ENCODE measurements around the gene FBXL7. TPM values are rescaled to one million over a fixed set of nuclear protein-coding genes. Genes with fewer than 3 reads are reported as not detected.

FBXL7 gene
- total RNA-seq, 6 experiments from 2014 or later = 0.81 to 1.9 (median 1.3) TPM

GRCh38 chr5:15669826-15670225 is 169.8 kb downstream of the FBXL7 start:
- ATAC-seq = no peak
- Histone ChIP-seq H3K9me3 (no peaks in the 10 kb centered on the region), H3K4me3 (no peak overlapping the region), H3K4me1 (no peaks in the 10 kb centered on the region), H3K27ac (no peak overlapping the region), H3K36me3 (no peaks in the 10 kb centered on the region), H3K27me3 (no peaks in the 10 kb centered on the region)
- intact Hi-C loops (cut with DNase I) = no loop called here
- no peak for TF ChIP-seq POLR2A (IDR thresholded peaks at IDR 0.05)
- no peak for DNase-seq
- 57% methylated on average over 2 of the region's 2 CpGs for WGBS (ENCODE audit: insufficient coverage, low coverage, low lambda C conversion rate, missing lambda C conversion rate)

GRCh38 chr5:15674716-15675115 is 174.7 kb downstream of the FBXL7 start:
- Histone ChIP-seq H3K4me3 (no peak overlapping the region), H3K4me1 (no peaks in the 10 kb centered on the region), H3K36me3 (no peaks in the 10 kb centered on the region), H3K9me3 (no peaks in the 10 kb centered on the region), H3K27ac (no peak overlapping the region), H3K27me3 (no peaks in the 10 kb centered on the region)
- ATAC-seq (no peak), DNase-seq (no peak)
- TF ChIP-seq POLR2A (IDR thresholded peaks at IDR 0.05) (no peak), CTCF (IDR thresholded peaks at IDR 0.05) (no peak)
- 50% methylated on average over 2 of the region's 2 CpGs for WGBS (ENCODE audit: insufficient coverage, low coverage, low lambda C conversion rate, missing lambda C conversion rate)
- intact Hi-C loops (cut with DNase I) = no loop called here

GRCh38 chr5:15676591-15676990 is 176.6 kb downstream of the FBXL7 start:
- H3K4me1 ChIP-seq = no peaks in the 10 kb centered on the region
- ATAC-seq = no peak
- TF ChIP-seq CTCF (IDR thresholded peaks at IDR 0.05) (no peak), POLR2A (IDR thresholded peaks at IDR 0.05) (no peak)
- DNase-seq = no peak
- no peaks in the 10 kb centered on the region for H3K9me3 ChIP-seq
- H3K4me3 ChIP-seq = no peak overlapping the region
- 17% methylated on average over 1 of the region's 1 CpG for WGBS (ENCODE audit: insufficient coverage, low coverage, low lambda C conversion rate, missing lambda C conversion rate)
- no peaks in the 10 kb centered on the region for H3K27me3 ChIP-seq
- no peaks in the 10 kb centered on the region for H3K36me3 ChIP-seq
- intact Hi-C loops (cut with DNase I) = no loop called here
- H3K27ac ChIP-seq = no peak overlapping the region

GRCh38 chr5:15679161-15679560 is 179.2 kb downstream of the FBXL7 start:
- no peak overlapping the region for H3K4me3 ChIP-seq
- no peaks in the 10 kb centered on the region for H3K4me1 ChIP-seq
- ATAC-seq (no peak), DNase-seq (no peak)
- H3K27ac ChIP-seq = no peak overlapping the region
- no peaks in the 10 kb centered on the region for H3K36me3 ChIP-seq
- intact Hi-C loops (cut with DNase I) = no loop called here
- whole genome bisulfite sequencing (ENCODE audit: insufficient coverage, low coverage, low lambda C conversion rate, missing lambda C conversion rate) = 60% methylated on average over 4 of the region's 4 CpGs
- no peaks in the 10 kb centered on the region for H3K27me3 ChIP-seq
- TF ChIP-seq CTCF (IDR thresholded peaks at IDR 0.05) (no peak), POLR2A (IDR thresholded peaks at IDR 0.05) (no peak)
- no peaks in the 10 kb centered on the region for H3K9me3 ChIP-seq

GRCh38 chr5:15680455-15680854 is 180.5 kb downstream of the FBXL7 start:
- TF ChIP-seq POLR2A (IDR thresholded peaks at IDR 0.05) (no peak), CTCF (IDR thresholded peaks at IDR 0.05) (no peak)
- H3K27me3 ChIP-seq = no peaks in the 10 kb centered on the region
- intact Hi-C loops (cut with DNase I) = no loop called here
- no peaks in the 10 kb centered on the region for H3K9me3 ChIP-seq
- 22% methylated on average over 1 of the region's 1 CpG for WGBS (ENCODE audit: insufficient coverage, low coverage, low lambda C conversion rate, missing lambda C conversion rate)
- no peak for DNase-seq
- no peak overlapping the region for H3K27ac ChIP-seq
- H3K36me3 ChIP-seq = no peaks in the 10 kb centered on the region
- no peaks in the 10 kb centered on the region for H3K4me1 ChIP-seq
- no peak overlapping the region for H3K4me3 ChIP-seq
- ATAC-seq = no peak

Measured in right lobe of liver (tissue), 6 donors.